ENCODE results near the gene CTBS. TPM values are rescaled to one million over a fixed set of nuclear protein-coding genes. Genes with fewer than 3 reads are reported as not detected.
"Not testable (repeated sequence)": the region's sequence is repeated elsewhere in the genome, so short reads cannot be mapped to it uniquely, and the experiment has no call there.

CTBS gene
- total RNA-seq, 1 donor from 2014 or later = 9.3 TPM

GRCh38 chr1:84598418-84598817, 24.2 kb upstream of the CTBS start:
- Histone ChIP-seq H3K4me3 (ENCODE audit: low read depth, low read length) (no peak overlapping the region), H3K27me3 (ENCODE audit: control insufficient read depth, insufficient read depth, low read length) (no peaks in the 10 kb centered on the region), H3K36me3 (ENCODE audit: control insufficient read depth, insufficient read depth, low read length) (no peaks in the 10 kb centered on the region)
- no peak for DNase-seq (ENCODE audit: low read depth)
- TF ChIP-seq CTCF (IDR thresholded peaks at IDR 0.05; ENCODE audit: insufficient read depth, low read length, poor library complexity, severe bottlenecking) = no peak

GRCh38 chr1:84597011-84597410, 22.8 kb upstream of the CTBS start:
- no peak for DNase-seq (ENCODE audit: low read depth)
- H3K27me3 ChIP-seq (ENCODE audit: control insufficient read depth, insufficient read depth, low read length) = no peaks in the 10 kb centered on the region
- H3K36me3 ChIP-seq (ENCODE audit: control insufficient read depth, insufficient read depth, low read length) = no peaks in the 10 kb centered on the region
- H3K4me3 ChIP-seq (ENCODE audit: low read depth, low read length) = no peak overlapping the region
- no peak for TF ChIP-seq CTCF (IDR thresholded peaks at IDR 0.05; ENCODE audit: insufficient read depth, low read length, poor library complexity, severe bottlenecking)

- H3K27me3 ChIP-seq (ENCODE audit: control insufficient read depth, insufficient read depth, low read length); DNase-seq (ENCODE audit: low read depth); H3K36me3 ChIP-seq (ENCODE audit: control insufficient read depth, insufficient read depth, low read length); H3K4me3 ChIP-seq (ENCODE audit: low read depth, low read length): not testable (repeated sequence)
These were observed 20.7 kb upstream of the CTBS start for GRCh38 chr1:84594959-84595358.

- no peak for DNase-seq (ENCODE audit: low read depth)
- Histone ChIP-seq H3K4me3 (ENCODE audit: low read depth, low read length) (no peak overlapping the region), H3K36me3 (ENCODE audit: control insufficient read depth, insufficient read depth, low read length) (peaks cover 1% of the 10 kb centered on the region), H3K27me3 (ENCODE audit: control insufficient read depth, insufficient read depth, low read length) (no peaks in the 10 kb centered on the region)
- TF ChIP-seq CTCF (IDR thresholded peaks at IDR 0.05; ENCODE audit: insufficient read depth, low read length, poor library complexity, severe bottlenecking) = no peak
These were observed 12.9 kb upstream of the CTBS start for GRCh38 chr1:84587099-84587498.

GRCh38 chr1:84585803-84586202, 11.6 kb upstream of the CTBS start:
- no peak for TF ChIP-seq CTCF (IDR thresholded peaks at IDR 0.05; ENCODE audit: insufficient read depth, low read length, poor library complexity, severe bottlenecking)
- no peak for DNase-seq (ENCODE audit: low read depth)
- peaks cover 1% of the 10 kb centered on the region for H3K36me3 ChIP-seq (ENCODE audit: control insufficient read depth, insufficient read depth, low read length)
- no peak overlapping the region for H3K4me3 ChIP-seq (ENCODE audit: low read depth, low read length)
- no peaks in the 10 kb centered on the region for H3K27me3 ChIP-seq (ENCODE audit: control insufficient read depth, insufficient read depth, low read length)

GRCh38 chr1:84584126-84584525, 9.9 kb upstream of the CTBS start:
- no peak for TF ChIP-seq CTCF (IDR thresholded peaks at IDR 0.05; ENCODE audit: insufficient read depth, low read length, poor library complexity, severe bottlenecking)
- Histone ChIP-seq H3K27me3 (ENCODE audit: control insufficient read depth, insufficient read depth, low read length) (no peaks in the 10 kb centered on the region), H3K36me3 (ENCODE audit: control insufficient read depth, insufficient read depth, low read length) (peaks cover 1% of the 10 kb centered on the region), H3K4me3 (ENCODE audit: low read depth, low read length) (no peak overlapping the region)
- no peak for DNase-seq (ENCODE audit: low read depth)

Data from kidney epithelial cell (primary cell).